ENCODE results near the gene XKR3. TPM values are rescaled to one million over a fixed set of nuclear protein-coding genes. Genes with fewer than 3 reads are reported as not detected.
"Not testable (repeated sequence)": the region's sequence is repeated elsewhere in the genome, so short reads cannot be mapped to it uniquely, and the experiment has no call there.

The XKR3 gene
- total RNA-seq (2022) (0.17 TPM in 1 of 2 replicates, not detected in the other), Bru-seq, nascent RNA (percentile 30 among the genes with signal in this experiment), BruChase-seq, experiment 1, labeled RNA remaining after a 6-hour chase (percentile 44 among the genes with signal in this experiment), BruChase-seq, experiment 2, labeled RNA remaining after a 2-hour chase (percentile 46 among the genes with signal in this experiment)
- long read RNA-seq, partial matches to known transcripts = 0 of 1 reads
- long read RNA-seq, other reads (novel, unspliced or antisense) = 1 of 1 reads

GRCh38 chr22:16824716-16825687 lies at the start of gene XKR3:
TSS of gene XKR3 (minus strand) at chr22:16825411. CDS start at chr22:16808073, 17,338 bp downstream.
- peak within 1 kb of the TSS; percentile 59 for H3K27ac Mint-ChIP-seq (ENCODE audit: low read depth, unreplicated experiment)
- no peaks in the 10 kb centered on the region for H3K9me3 Mint-ChIP-seq (ENCODE audit: unreplicated experiment)
- CTCF ChIA-PET = interaction anchor here (0.7 to 1.1 kb wide), 3 partner anchors 10 to 684 kb away, joined by 4 to 5 read pairs (median 4); no protein-coding TSS in a partner anchor

GRCh38 chr22:16869640-16870039 lies 44.4 kb upstream of the XKR3 start:
- intact Hi-C loops (cut with micrococcal nuclease); H3K9me3 Mint-ChIP-seq (ENCODE audit: unreplicated experiment); H3K4me1 Mint-ChIP-seq (ENCODE audit: insufficient read depth, unreplicated experiment); H3K36me3 Mint-ChIP-seq (ENCODE audit: insufficient read depth, unreplicated experiment); POLR2A ChIA-PET; H3K4me3 Mint-ChIP-seq (ENCODE audit: unreplicated experiment); H3K27me3 Mint-ChIP-seq (ENCODE audit: insufficient read depth, unreplicated experiment); CTCF ChIA-PET: not testable (repeated sequence)
- H3K27ac Mint-ChIP-seq (ENCODE audit: low read depth, unreplicated experiment) = peak overlapping the region; percentile 94
- TSS peak; percentile 68 for BruUV-seq (replicated peaks)
- peak; percentile 7 for DNase-seq (ENCODE audit: unreplicated experiment)

More at GRCh38 chr22:16824716-16825687, at the start of gene XKR3:
- H3K4me3 Mint-ChIP-seq (ENCODE audit: unreplicated experiment) = peak within 1 kb of the TSS; percentile 65
- no TSS peak for BruUV-seq (replicated peaks)
- DNase-seq (ENCODE audit: unreplicated experiment) = peak; percentile 50
- no peak for TF ChIP-seq CTCF (IDR thresholded peaks at IDR 0.05; ENCODE audit: unreplicated experiment)
- no peaks in the 10 kb centered on the region for H3K27me3 Mint-ChIP-seq (ENCODE audit: insufficient read depth, unreplicated experiment)
- POLR2A ChIA-PET = interaction anchor here (0.6 to 2.4 kb wide), 3 partner anchors 9 to 13 kb away, joined by 3 to 8 read pairs (median 3); no protein-coding TSS in a partner anchor
- H3K36me3 Mint-ChIP-seq (ENCODE audit: insufficient read depth, unreplicated experiment) = no peaks in the 10 kb centered on the region
- intact Hi-C loops (cut with micrococcal nuclease) = no loop called here
- H3K4me1 Mint-ChIP-seq (ENCODE audit: insufficient read depth, unreplicated experiment) = peaks cover 10% of the 10 kb centered on the region

GRCh38 chr22:16866167-16866566 lies 41.0 kb upstream of the XKR3 start:
- Mint-ChIP-seq H3K36me3 (ENCODE audit: insufficient read depth, unreplicated experiment) (no peaks in the 10 kb centered on the region), H3K9me3 (ENCODE audit: unreplicated experiment) (peaks cover 11% of the 10 kb centered on the region), H3K27ac (ENCODE audit: low read depth, unreplicated experiment) (no peak overlapping the region), H3K4me1 (ENCODE audit: insufficient read depth, unreplicated experiment) (no peaks in the 10 kb centered on the region), H3K27me3 (ENCODE audit: insufficient read depth, unreplicated experiment) (no peaks in the 10 kb centered on the region), H3K4me3 (ENCODE audit: unreplicated experiment) (no peak overlapping the region)
- DNase-seq (ENCODE audit: unreplicated experiment) = peak; percentile 57
- no peak for TF ChIP-seq CTCF (IDR thresholded peaks at IDR 0.05; ENCODE audit: unreplicated experiment)
- no TSS peak for BruUV-seq (replicated peaks)
- ChIA-PET CTCF (interaction anchor here (0.7 kb wide), 1 partner anchor 91 kb away, joined by 3 read pairs; no protein-coding TSS in a partner anchor), POLR2A (no interaction called here)
- intact Hi-C loops (cut with micrococcal nuclease) = no loop called here

GRCh38 chr22:16856851-16857250 lies 31.6 kb upstream of the XKR3 start:
- H3K9me3 Mint-ChIP-seq (ENCODE audit: unreplicated experiment); BruUV-seq (replicated peaks); H3K4me3 Mint-ChIP-seq (ENCODE audit: unreplicated experiment); H3K4me1 Mint-ChIP-seq (ENCODE audit: insufficient read depth, unreplicated experiment); H3K36me3 Mint-ChIP-seq (ENCODE audit: insufficient read depth, unreplicated experiment); intact Hi-C loops (cut with micrococcal nuclease); CTCF ChIA-PET; POLR2A ChIA-PET; H3K27me3 Mint-ChIP-seq (ENCODE audit: insufficient read depth, unreplicated experiment); H3K27ac Mint-ChIP-seq (ENCODE audit: low read depth, unreplicated experiment): not testable (repeated sequence)
- DNase-seq (ENCODE audit: unreplicated experiment) = peak; percentile 14

- Mint-ChIP-seq H3K4me3 (ENCODE audit: unreplicated experiment) (no peak overlapping the region), H3K27ac (ENCODE audit: low read depth, unreplicated experiment) (no peak overlapping the region), H3K36me3 (ENCODE audit: insufficient read depth, unreplicated experiment) (no peaks in the 10 kb centered on the region), H3K4me1 (ENCODE audit: insufficient read depth, unreplicated experiment) (peaks cover 15% of the 10 kb centered on the region), H3K9me3 (ENCODE audit: unreplicated experiment) (no peaks in the 10 kb centered on the region), H3K27me3 (ENCODE audit: insufficient read depth, unreplicated experiment) (no peaks in the 10 kb centered on the region)
- CTCF ChIA-PET = no interaction called here
- BruUV-seq (replicated peaks) = no TSS peak
- POLR2A ChIA-PET = no interaction called here
- intact Hi-C loops (cut with micrococcal nuclease) = no loop called here
- DNase-seq (ENCODE audit: unreplicated experiment) = no peak
- TF ChIP-seq CTCF (IDR thresholded peaks at IDR 0.05; ENCODE audit: unreplicated experiment) = no peak
Measured at GRCh38 chr22:16854631-16855030, 29.4 kb upstream of the XKR3 start.

- H3K27me3 Mint-ChIP-seq (ENCODE audit: insufficient read depth, unreplicated experiment); BruUV-seq (replicated peaks); H3K36me3 Mint-ChIP-seq (ENCODE audit: insufficient read depth, unreplicated experiment); intact Hi-C loops (cut with micrococcal nuclease); CTCF ChIA-PET: not testable (repeated sequence)
- H3K9me3 Mint-ChIP-seq (ENCODE audit: unreplicated experiment) = peaks cover 12% of the 10 kb centered on the region
- peak overlapping the region; percentile 76 for H3K27ac Mint-ChIP-seq (ENCODE audit: low read depth, unreplicated experiment)
- peaks cover 23% of the 10 kb centered on the region for H3K4me1 Mint-ChIP-seq (ENCODE audit: insufficient read depth, unreplicated experiment)
- DNase-seq (ENCODE audit: unreplicated experiment) = peak; percentile 85
- H3K4me3 Mint-ChIP-seq (ENCODE audit: unreplicated experiment) = peak overlapping the region; percentile 19
- POLR2A ChIA-PET = interaction anchor here (0.6 to 1.2 kb wide), 2 partner anchors 15 to 33 kb away, joined by 3 to 4 read pairs; no protein-coding TSS in a partner anchor
Measured at GRCh38 chr22:16851268-16851996, 26.2 kb upstream of the XKR3 start.

Measured in MCF 10A (cell line).